Activated CD4-positive, alpha-beta T cell treated with anti-CD3 and anti-CD28 coated beads for 4 hours (primary cell): ENCODE data around the gene BCAP31.
A peak's percentile ranks its signal among the peaks of the same experiment; 100 is the strongest.
"Not testable (repeated sequence)": the region's sequence is repeated elsewhere in the genome, so short reads cannot be mapped to it uniquely, and the experiment has no call there.

Experiments
- DNase-seq, 2 donors: peaks; one replicate each; pipeline ENCODE4 v3.0.0-alpha.2; 2020

Gene BCAP31

DNA sequence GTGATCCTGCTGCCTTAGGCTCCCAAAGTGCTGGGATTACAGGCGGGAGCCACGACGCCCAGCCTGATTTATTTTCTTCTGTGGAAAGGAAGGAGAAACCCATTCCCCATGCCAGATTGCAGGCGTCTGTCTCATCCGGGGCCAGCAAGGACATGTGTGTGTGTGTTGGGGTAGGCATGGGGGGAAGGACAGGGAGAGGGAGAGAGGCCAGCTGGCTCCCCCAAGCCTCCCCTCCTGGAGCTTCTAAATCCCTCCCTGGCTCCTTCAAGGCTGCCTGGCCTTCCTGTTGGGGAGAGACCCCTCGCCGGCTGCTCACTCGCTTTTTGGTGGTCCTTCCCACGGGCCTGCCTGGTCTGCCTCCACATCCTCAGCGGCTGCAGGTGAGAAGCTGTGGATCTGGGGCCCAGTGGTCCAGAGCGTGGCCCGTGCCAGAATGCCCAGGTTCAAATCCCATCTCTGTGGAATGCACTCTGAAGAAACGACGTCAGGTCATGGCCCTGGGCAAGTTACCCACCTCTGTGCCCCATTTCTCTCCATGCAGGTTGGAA, 38.5 kb upstream of the BCAP31 start:
- no peak for DNase-seq

- DNase-seq: no peak
These were observed 37.7 kb upstream of the BCAP31 start for GRCh38 chrX:153761863-153762262.

DNA sequence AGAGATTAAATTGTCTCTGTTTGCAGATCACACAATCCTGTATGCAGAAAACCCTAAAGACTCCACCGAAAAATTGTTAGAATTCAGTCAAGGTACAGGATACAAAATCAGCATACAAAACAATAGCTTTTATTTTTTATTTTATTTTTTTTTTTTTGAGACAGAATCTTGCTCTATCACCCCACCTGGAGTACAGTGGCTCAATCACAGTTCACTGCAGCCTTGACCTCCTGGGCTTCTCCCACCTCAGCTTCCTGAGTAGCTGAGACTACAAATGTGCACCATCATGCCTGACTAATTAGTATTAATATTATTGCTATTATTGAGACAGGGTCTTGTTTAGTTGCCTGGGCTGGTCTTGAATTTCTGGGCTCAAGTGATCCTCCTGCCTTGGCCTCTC, 30.9 kb upstream of the BCAP31 start:
- DNase-seq: no peak

- DNase-seq: no peak
These were observed 26.1 kb upstream of the BCAP31 start for GRCh38 chrX:153750127-153750774.

DNA sequence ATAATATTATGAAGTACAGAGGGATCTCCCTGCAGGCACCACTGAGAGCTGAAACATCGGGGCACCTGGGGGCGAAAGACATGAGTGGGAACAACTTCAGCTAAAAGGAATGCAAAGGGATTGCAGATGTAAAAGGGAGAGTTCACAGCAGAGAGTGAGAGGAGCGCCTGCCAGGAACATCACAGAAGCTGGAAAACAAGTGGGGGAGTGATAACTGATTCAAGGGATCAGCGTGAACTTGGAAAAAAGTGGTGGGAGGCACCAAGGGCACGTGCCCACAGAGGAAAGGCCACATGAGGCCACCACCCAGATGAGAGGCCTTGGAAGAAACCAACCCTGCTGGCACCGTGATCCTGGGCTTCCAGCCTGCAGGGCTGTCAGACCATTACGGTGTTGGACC, 24.8 kb upstream of the BCAP31 start:
- not testable (repeated sequence) for DNase-seq

DNA sequence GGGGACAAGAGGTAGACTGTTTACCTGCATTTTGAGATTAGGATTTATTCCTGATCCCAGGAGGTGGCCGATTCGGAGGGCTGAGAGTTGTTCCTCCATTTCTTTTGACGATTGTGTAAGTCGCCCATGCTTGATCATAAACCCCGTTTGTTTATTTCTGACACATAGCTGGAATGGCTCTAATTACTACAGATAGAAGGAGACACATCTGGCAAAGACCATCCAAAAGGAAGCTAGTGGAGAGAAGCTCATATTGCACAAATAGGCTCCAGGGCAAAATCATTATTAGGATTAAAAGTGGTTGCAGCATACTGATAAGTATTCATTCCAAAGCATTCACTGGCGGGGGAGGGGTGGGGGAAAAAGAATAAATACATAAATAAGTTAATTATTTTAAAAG, 22.8 kb upstream of the BCAP31 start:
- DNase-seq: not testable (repeated sequence)

GRCh38 chrX:153746359-153746758, 22.2 kb upstream of the BCAP31 start:
- DNase-seq: no peak

- DNase-seq: not testable (repeated sequence)
These were observed 20.9 kb upstream of the BCAP31 start for GRCh38 chrX:153745067-153745433.

DNA sequence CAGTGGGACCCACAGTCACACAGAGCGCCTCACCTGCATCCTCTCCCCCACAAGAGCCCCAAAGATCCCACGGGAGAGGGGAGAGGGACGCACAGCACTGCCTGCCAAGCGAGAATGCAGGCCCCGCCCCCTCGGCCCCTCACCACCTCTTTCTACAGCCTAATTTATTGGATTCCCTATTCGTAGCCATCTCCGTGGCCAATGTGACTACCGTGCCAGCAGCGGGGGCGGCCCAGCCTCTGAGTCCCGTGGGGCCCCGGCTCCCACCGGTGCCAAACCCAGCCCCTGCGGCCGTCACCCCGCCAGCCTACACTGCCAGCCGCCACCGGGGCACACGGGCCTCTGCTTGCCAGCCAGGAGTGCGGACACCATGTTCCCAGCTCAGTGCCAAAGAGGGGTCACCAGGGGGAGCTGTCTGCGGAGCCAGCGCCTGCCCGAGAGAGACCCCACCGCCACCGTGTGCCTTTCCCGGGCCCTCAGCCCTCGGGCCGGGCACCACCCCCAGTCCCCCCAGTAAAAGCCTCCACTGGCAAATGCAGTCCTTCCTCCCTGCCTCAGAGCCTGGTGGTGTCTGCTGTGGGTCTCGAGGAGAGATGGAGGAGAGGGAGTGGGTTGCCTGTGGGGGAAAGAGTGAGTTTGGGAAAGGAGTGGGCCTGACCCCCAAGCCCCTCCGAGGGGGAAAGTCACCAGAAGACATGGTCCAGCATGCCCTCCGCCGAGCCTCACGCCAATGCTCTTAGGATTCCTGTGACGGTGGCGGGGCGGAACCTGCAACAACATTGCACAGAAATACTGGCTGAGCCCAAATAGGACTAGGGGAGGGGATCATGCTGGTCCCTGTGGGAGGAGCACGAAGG, 20.3 kb upstream of the BCAP31 start:
- DNase-seq: no peak

GRCh38 chrX:153743468-153744209, 19.5 kb upstream of the BCAP31 start:
- not testable (repeated sequence) for DNase-seq

DNA sequence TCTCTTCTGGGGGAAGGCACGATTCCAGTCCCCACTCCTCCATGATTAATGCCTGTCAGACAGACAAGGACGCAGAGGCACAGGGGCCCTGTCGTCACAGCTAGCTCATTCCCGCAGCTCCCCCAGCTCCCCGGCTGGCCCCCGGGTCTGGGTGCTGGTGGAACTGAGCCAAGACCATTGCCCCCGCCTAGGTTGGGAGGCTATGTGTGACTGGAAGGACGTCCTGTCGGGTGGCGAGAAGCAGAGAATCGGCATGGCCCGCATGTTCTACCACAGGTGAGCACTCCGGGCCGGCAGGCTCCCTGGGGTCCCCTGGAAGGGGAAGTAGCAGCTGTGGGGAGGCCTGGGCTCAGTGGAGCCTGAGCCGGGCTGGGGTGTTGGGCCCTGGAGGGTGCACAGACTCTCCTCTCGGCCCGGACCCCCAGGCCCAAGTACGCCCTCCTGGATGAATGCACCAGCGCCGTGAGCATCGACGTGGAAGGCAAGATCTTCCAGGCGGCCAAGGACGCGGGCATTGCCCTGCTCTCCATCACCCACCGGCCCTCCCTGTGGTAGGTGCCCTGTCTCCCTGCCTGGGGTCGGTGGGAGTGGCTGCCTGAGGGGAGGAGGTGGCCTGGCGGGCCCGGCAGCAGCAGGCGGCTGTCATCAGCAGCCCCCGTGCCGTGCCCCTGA, 18.7 kb upstream of the BCAP31 start:
- not testable (repeated sequence) for DNase-seq

- DNase-seq: not testable (repeated sequence)
These were observed 17.9 kb upstream of the BCAP31 start for GRCh38 chrX:153742111-153742510.

DNA sequence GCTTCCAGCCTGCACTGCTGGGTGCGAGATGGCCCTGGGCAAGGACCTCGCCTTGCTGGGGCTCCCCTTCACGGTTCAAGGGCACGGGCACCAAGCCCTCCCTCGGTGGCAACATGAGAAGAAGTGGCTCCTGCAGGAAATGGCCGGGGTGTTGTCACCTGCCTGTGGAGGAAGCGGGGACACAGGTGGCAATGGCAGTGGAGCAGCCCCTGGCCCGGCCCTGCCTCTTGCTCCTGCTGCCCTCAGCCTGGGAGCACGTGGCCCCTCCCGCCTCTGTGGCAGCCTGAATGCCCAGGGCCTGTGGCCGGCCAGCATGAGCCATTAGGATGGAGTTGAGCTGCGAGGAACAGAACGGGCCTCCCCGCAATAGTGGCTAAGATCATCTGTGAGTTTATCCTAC, 17.3 kb upstream of the BCAP31 start:
- no peak for DNase-seq

- no peak for DNase-seq
These were observed 16.5 kb upstream of the BCAP31 start for GRCh38 chrX:153740631-153741222.

GRCh38 chrX:153739754-153740486, 15.7 kb upstream of the BCAP31 start:
- DNase-seq: peak in 1 of 2 donors; percentile 15

DNA sequence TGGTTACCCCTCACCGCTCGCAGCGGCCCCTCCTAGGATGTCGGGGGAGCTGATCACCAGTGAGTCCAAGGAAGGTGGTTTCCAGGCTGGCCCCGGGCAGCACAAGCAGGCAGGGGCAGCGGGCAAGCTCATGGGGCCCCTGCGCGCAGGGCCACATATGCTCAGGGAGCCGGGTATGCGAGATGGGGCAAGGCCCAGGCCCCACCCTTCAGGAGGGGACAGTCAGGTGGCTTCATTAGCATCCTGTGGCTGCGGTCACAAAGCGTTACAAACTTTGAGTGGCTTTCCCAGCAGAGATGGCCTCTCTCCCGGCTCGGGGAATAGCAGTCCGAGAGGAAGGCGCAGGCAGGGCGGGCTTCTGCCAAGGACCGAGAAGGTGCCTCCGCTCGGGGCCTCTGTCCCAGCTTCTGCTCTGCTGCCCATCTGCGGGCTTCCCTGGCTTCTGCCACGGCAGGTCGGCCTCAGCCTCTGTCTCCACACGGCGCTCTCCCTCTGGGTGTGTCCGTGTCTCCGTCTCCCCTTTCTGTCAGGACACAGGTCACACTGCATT, 13.9 kb upstream of the BCAP31 start:
- no peak for DNase-seq

DNA sequence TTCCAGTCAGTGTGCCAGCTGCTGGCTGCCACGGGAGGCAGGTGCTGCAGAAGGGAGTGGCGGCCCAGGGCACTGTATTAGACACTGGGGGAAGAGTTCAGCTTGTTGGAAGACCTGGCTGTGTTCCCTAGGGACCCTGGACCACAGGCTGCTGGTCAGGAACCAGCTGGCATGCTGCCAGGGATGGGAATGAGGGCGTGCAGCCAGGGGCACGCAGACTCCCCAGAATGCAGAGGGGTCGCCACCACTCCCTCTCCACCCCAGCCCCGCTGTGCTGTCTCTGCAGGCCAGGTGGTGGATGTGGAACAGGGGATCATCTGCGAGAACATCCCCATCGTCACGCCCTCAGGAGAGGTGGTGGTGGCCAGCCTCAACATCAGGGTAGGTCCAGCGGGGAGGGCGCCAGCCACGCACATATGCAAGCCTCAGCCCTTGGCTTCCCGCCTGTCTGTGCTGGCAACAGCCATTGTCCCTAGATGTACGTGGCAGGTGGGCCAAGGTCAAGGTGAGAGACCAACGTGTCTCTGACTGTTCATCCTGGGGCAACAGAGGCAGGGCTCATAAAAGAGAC, 12.8 kb upstream of the BCAP31 start:
- no peak for DNase-seq

DNA sequence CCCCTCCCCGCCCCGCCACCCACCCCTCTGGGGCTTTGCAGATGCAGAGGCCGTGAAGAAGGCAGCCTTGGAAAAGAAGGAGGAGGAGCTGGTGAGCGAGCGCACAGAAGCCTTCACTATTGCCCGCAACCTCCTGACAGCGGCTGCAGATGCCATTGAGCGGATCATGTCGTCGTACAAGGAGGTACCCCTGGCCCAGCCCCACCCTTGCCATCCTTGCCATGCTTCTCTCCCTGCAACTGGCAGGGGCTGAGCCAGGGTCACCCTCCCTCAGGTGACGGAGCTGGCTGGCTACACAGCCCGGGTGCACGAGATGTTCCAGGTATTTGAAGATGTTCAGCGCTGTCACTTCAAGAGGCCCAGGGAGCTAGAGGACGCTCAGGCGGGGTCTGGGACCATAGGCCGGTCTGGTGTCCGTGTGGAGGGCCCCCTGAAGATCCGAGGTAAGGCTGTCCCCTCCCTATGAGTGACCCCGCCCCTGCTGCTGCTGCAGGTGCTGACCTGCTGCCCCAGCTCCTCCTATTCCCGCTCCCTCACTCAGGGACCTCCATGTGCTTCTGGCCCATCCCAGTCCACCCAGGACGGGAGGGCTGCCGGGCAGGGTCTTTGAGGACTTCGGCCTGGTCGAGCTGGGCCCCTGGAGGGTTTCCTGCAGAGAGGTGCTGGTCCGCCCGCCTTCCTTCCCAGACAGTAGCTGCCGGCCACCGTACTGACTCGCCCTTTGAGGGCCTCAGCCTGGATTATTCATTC, 12.1 kb upstream of the BCAP31 start:
- no peak for DNase-seq

DNA sequence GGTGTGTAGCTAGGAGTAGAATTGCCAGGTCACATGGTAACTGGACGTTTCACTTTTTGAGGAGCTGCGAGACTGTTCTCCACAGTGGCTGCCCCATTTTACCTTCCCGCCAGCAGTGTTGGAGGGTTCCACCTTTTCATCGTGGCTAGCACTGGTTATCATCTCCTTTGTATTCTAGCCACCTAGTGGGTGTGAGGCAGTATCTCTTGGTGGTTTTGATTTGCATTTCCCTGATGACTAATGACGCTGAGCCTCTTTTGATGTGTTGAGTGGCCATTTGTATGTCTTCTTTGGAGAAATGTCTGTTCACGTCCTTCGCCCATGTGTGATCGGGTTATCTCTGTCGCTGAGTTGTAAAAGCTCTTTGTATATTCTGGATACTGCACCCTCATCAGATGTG, 11.1 kb upstream of the BCAP31 start:
- DNase-seq: no peak

- no peak for DNase-seq
These were observed 10.7 kb upstream of the BCAP31 start for GRCh38 chrX:153734871-153735270.
